ENCODE measurements around the gene FUT2.
"Not testable (repeated sequence)": the region's sequence is repeated elsewhere in the genome, so short reads cannot be mapped to it uniquely, and the experiment has no call there.

Gene FUT2

GRCh38 chr19:48708471-48708870, 12.7 kb downstream of the FUT2 start:
- FAIRE-seq = no peak

GRCh38 chr19:48711106-48711662, 15.4 kb downstream of the FUT2 start:
- FAIRE-seq = no peak

GRCh38 chr19:48713041-48713863, 17.5 kb downstream of the FUT2 start:
- no peak for FAIRE-seq

GRCh38 chr19:48713864-48714755, 18.3 kb downstream of the FUT2 start:
- peak; percentile 99 for FAIRE-seq

GRCh38 chr19:48714759-48715675, 19.2 kb downstream of the FUT2 start:
- FAIRE-seq = no peak

GRCh38 chr19:48715681-48716171, 20.0 kb downstream of the FUT2 start:
- FAIRE-seq = peak; percentile 69

- peak; percentile 70 for FAIRE-seq
Measured at GRCh38 chr19:48716562-48717291, 21.0 kb downstream of the FUT2 start.

GRCh38 chr19:48718106-48718505, 22.3 kb downstream of the FUT2 start:
- FAIRE-seq = not testable (repeated sequence)

GRCh38 chr19:48718711-48719231, 23.0 kb downstream of the FUT2 start:
- no peak for FAIRE-seq

GRCh38 chr19:48719263-48720171, 23.7 kb downstream of the FUT2 start, which contains the start of gene MAMSTR:
TSS of gene MAMSTR (minus strand) at chr19:48719725. CDS start at chr19:48719031, 694 bp downstream.
- FAIRE-seq = no peak

- no peak for FAIRE-seq
Measured at GRCh38 chr19:48720251-48720612, 24.5 kb downstream of the FUT2 start.

- peak; percentile 99 for FAIRE-seq
Measured at GRCh38 chr19:48720613-48721296, 25.0 kb downstream of the FUT2 start.

GRCh38 chr19:48722196-48722708, 26.5 kb downstream of the FUT2 start:
- no peak for FAIRE-seq

GRCh38 chr19:48724796-48725753, 29.3 kb downstream of the FUT2 start:
- peak; percentile 94 for FAIRE-seq

- no peak for FAIRE-seq
Measured at GRCh38 chr19:48726556-48726955, 30.8 kb downstream of the FUT2 start.

- no peak for FAIRE-seq
Measured at GRCh38 chr19:48728911-48729664, 33.3 kb downstream of the FUT2 start.

- no peak for FAIRE-seq
Measured at GRCh38 chr19:48731452-48731851, 35.7 kb downstream of the FUT2 start.
